GM19463 (cell line): ENCODE measurements around the gene IRF2.
A peak's percentile ranks its signal among the peaks of the same experiment; 100 is the strongest.

Experiments
- ATAC-seq: cut with Tn5 transposase; IDR thresholded peaks from one replicate; pipeline ENCODE4 v1.9.1; 2021; ENCODE audit warnings: mild to moderate bottlenecking, moderate library complexity; ENCODE audit not compliant: unreplicated experiment

IRF2 gene

GRCh38 chr4:184370711-184371389 is 103.5 kb downstream of the IRF2 start:
- ATAC-seq, result no peak

DNA sequence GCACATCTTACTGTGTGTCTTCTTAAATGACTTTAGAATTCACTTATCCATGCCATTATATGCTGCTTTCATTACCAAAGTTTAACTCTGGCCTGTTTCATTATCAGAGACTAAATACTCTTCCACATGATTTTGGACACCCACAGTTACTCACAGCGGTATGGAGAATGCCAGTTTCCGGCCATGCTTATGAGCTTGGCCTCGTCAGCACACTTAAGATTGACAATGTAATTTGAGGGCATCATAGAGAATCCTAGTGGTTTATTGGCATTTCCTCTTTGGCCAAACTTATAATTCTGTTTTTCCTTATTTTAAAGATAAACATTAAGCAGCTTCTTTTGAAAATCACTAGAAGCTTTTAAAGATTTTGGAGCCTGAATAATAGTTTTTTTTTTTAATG is 104.5 kb downstream of the IRF2 start:
- ATAC-seq, result no peak

GRCh38 chr4:184368731-184369130 is 105.6 kb downstream of the IRF2 start:
- ATAC-seq, result no peak

DNA sequence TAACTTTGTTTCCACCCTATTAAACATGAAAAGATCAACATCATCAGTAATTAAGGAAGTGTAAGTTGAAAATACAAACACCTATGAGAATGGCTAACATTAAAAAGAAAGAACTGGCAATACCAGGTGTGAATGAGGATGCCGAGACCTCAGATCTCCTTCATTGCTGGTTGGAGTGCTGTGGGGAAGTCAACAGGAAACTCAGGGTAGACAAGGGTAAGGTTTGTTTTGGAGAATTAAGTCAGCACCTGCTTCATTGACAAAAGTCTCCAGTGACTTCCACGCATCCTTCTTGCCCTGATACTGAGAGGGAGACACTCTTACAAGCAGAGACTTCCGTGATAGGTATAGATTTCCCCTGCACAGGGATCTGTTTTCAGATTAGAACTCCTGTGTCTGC is 106.1 kb downstream of the IRF2 start:
- no peak for ATAC-seq

- ATAC-seq, result peak; percentile 77
Observed at GRCh38 chr4:184364100-184364921, 110.0 kb downstream of the IRF2 start.

DNA sequence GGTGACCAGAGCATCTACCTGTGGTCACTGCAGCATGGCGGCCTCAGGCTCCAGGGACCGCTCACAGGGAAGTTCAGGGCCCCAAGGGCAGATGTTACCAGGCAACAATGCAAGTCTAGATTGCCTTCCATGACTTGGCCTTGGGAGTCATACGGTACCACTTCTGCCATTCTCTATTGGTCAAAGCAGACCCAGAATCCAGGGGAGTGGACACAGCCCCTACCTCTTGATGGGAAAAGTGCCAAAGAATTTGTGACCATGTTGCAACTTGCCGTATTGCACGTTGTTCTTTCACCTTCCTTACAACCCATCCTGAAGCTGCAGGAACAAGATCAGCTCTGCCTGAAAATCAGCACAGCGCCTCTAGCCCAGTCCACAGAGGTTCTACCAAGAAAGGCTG is 111.1 kb downstream of the IRF2 start:
- no peak for ATAC-seq

GRCh38 chr4:184362396-184362795 is 112.0 kb downstream of the IRF2 start:
- no peak for ATAC-seq

DNA sequence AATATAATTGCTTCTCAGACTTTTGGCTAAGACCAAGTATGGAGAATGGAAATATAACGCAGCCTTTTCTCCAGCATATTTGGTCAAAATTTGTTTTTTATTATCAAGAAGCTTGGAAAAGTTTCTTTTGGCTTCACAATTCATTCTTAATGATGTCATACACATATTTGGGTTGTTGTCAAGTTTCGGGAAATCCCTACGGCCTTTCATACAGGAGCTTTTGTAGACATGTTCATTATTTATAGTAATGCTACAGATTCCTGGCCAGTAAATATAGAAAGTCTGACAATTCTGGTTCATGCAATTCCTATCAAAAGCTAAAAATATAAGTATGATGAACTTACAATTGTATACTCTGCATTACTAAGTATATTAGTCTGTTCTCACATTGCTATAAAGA is 112.9 kb downstream of the IRF2 start:
- ATAC-seq, result no peak

DNA sequence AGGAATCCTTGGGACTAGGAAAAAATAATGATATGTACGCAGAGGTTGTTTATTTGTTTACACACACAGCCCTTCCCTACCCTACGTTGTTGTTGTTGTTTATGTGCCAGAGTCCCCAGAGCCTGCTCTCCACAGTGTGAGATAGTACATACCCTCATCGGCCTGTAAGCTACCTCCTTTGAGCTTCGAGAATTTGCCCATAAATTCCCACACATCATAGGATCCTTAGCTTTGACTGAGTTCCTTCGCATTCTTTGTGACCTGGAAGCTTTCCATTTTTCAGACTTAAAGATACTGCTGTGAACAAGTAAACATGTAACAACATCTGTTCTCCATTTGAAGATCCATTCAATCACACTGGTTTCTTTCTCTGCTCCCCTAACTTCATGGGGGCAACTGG is 114.5 kb downstream of the IRF2 start:
- ATAC-seq, result no peak

DNA sequence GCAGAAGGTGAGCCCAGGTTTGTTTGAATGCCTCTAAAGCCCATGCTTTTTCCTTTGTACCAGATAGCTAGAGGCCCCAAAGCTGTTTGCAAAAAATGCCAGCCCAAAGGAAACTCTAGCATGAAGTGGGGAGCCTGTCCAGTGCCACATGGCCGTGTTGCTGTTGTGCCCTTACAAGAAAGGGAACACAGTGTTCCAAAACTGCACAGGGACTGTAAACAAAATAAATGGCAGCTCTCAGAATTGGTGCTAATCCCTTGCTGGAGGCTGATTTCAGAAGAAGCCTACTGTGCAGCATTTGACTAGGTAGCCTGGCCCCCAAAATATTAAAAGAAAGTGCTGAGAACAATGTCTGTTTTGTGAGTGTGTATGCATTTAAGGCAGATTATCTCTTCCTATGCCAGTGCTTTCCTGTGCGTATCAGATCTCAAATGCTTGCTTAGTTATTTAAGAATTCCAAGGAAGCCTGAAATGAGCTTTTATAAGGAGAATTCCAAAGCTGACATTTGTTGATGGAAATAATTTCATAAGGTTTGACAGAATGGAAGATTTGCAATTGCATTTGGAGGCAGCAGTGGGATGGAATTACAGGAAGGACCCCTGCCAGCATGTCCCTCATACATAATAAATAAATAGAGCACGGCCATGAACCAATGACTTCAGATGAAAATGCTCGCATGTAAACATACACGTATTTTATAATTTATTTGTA is 115.7 kb downstream of the IRF2 start:
- no peak for ATAC-seq

DNA sequence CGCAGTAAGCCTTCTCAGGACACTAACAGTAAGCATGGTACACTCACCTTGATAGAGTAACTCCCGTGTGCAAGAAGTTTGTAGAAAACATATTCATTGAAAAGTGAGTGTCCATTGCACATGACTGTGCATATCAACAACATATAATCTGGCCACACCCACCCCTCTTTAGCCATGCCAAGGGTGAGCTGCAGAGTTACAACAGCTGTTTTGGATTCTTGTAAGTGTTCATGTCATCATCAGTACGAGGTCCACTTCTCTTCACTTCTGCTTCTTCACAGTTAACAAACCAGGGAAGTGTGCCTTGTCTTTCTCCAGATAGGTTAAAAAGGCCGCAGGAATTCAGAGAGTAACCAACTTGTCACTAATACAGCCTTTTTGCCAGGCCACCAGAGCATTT is 116.6 kb downstream of the IRF2 start:
- no peak for ATAC-seq

- ATAC-seq, result no peak
Observed at GRCh38 chr4:184357165-184357564, 117.2 kb downstream of the IRF2 start.

- no peak for ATAC-seq
Observed at GRCh38 chr4:184356366-184356765, 118.0 kb downstream of the IRF2 start.

DNA sequence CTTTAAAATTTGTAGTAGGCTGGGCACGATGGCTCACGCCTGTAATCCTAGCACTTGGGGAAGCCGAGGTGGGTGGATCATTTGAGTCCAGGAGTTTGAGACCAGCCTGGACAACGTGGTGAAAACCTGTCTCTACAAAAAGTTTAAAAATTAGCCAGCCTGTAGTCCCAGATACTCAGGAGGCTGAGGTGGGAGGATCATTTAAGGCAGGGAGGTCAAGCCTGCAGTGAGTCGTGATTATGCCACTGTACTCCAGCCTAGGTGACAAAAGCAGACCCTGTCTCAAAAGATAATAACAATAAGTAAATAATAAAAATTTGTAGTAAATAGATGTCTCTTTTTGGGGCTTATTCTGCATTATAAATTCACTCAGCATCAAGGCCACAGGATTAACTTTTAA is 118.5 kb downstream of the IRF2 start:
- ATAC-seq, result no peak

DNA sequence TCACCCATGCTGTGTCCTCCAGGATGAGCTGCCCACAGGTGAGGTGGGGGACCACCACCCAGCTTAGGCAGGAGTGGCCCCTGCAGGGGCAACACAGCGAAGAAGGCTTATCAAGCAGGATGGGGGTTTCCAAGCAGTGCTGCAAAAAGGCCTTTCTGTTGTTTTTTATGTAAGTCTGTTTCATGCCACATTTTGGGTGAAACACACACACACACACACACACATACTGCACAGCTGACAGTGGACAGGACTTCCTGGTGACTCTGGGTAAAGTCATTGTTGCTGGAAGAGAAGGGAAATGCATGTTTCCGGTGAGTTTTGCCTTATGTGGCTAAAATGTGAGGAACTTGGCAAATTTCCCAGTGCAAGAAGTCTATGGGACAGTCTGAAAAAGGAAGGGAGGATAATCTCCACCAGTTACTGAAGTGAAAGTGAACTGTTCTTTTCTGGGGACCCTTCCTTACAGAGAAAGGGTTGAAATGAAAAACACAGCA is 119.2 kb downstream of the IRF2 start:
- ATAC-seq, result no peak

- no peak for ATAC-seq
Observed at GRCh38 chr4:184352891-184353290, 121.5 kb downstream of the IRF2 start.

- ATAC-seq, result no peak
Observed at GRCh38 chr4:184351560-184352451, 122.5 kb downstream of the IRF2 start.

GRCh38 chr4:184350964-184351363 is 123.4 kb downstream of the IRF2 start:
- no peak for ATAC-seq

GRCh38 chr4:184350213-184350817 is 124.0 kb downstream of the IRF2 start:
- ATAC-seq, result no peak
